HUES64 (cell line): ENCODE results near the gene ZFP42.

ENCODE experiments used
- H3K27ac ChIP-seq: 2 replicates; pipeline ENCODE4 v1.7.0; 2013; ENCODE audit warnings: low read depth, low read length, inconsistent platforms
- H3K27me3 ChIP-seq: 2 replicates; pipeline ENCODE4 v1.6.1; 2013; ENCODE audit warnings: mild to moderate bottlenecking, low read length; ENCODE audit not compliant: insufficient read depth
- H3K36me3 ChIP-seq: 2 replicates; pipeline ENCODE4 v1.6.1; 2013; ENCODE audit warnings: mild to moderate bottlenecking, low read length; ENCODE audit not compliant: insufficient read depth
- H3K4me1 ChIP-seq: 2 replicates; pipeline ENCODE4 v1.6.1; 2013; ENCODE audit warnings: mild to moderate bottlenecking, low read length, moderate library complexity; ENCODE audit not compliant: insufficient read depth
- H3K4me3 ChIP-seq: 2 replicates; pipeline ENCODE4 v1.5.1; 2013; ENCODE audit warnings: mild to moderate bottlenecking, low read length, moderate library complexity
- H3K9ac ChIP-seq: 2 replicates; pipeline ENCODE4 v1.6.1; 2013; ENCODE audit warnings: mild to moderate bottlenecking, low read depth, low read length
- H3K9me3 ChIP-seq: 2 replicates; pipeline ENCODE4 v1.6.1; 2013; ENCODE audit warnings: low read depth, low read length; ENCODE audit not compliant: insufficient read depth
- WGBS: fragments of 150-250, 120-280 bp; methylation state at CpG from one replicate; pipeline ENCODE4 v1.1.7; 2013; ENCODE audit warnings: missing lambda C conversion rate; 5-methylcytosine and 5-hydroxymethylcytosine counted together

The ZFP42 gene

GRCh38 chr4:188021548-188022249, 26.1 kb downstream of the ZFP42 start:
- WGBS, result 67% methylated on average over 3 of the region's 5 CpGs
- peaks cover 28% of the 10 kb centered on the region for H3K4me1 ChIP-seq
- no peak overlapping the region for H3K9ac ChIP-seq
- no peaks in the 10 kb centered on the region for H3K27me3 ChIP-seq
- no peak overlapping the region for H3K4me3 ChIP-seq
- H3K27ac ChIP-seq, result no peak overlapping the region
- no peaks in the 10 kb centered on the region for H3K36me3 ChIP-seq
- H3K9me3 ChIP-seq, result no peaks in the 10 kb centered on the region

- H3K9me3 ChIP-seq, result no peaks in the 10 kb centered on the region
- H3K9ac ChIP-seq, result no peak overlapping the region
- H3K4me3 ChIP-seq, result no peak overlapping the region
- H3K27ac ChIP-seq, result peak overlapping the region; percentile 11; the same call in 1 of the 2 replicates
- H3K27me3 ChIP-seq, result no peaks in the 10 kb centered on the region
- H3K36me3 ChIP-seq, result no peaks in the 10 kb centered on the region
- H3K4me1 ChIP-seq, result peaks cover 23% of the 10 kb centered on the region
- WGBS, result 56% methylated on average over 6 of the region's 6 CpGs
Measured at GRCh38 chr4:188023682-188024081, 28.1 kb downstream of the ZFP42 start.

- Histone ChIP-seq H3K27me3 (no peaks in the 10 kb centered on the region), H3K9ac (no peak overlapping the region), H3K4me1 (peaks cover 30% of the 10 kb centered on the region), H3K4me3 (no peak overlapping the region), H3K27ac (no peak overlapping the region), H3K36me3 (no peaks in the 10 kb centered on the region), H3K9me3 (no peaks in the 10 kb centered on the region)
- WGBS, result 96% methylated on average over 2 of the region's 2 CpGs
Measured at GRCh38 chr4:188025476-188025875, 29.9 kb downstream of the ZFP42 start.

- no peak overlapping the region for H3K9ac ChIP-seq
- no peaks in the 10 kb centered on the region for H3K27me3 ChIP-seq
- H3K36me3 ChIP-seq, result no peaks in the 10 kb centered on the region
- 94% methylated on average over 13 of the region's 13 CpGs for WGBS
- no peak overlapping the region for H3K27ac ChIP-seq
- H3K4me3 ChIP-seq, result no peak overlapping the region
- no peaks in the 10 kb centered on the region for H3K9me3 ChIP-seq
- peaks cover 35% of the 10 kb centered on the region for H3K4me1 ChIP-seq
Measured at GRCh38 chr4:188029114-188029513, 33.5 kb downstream of the ZFP42 start.

GRCh38 chr4:188030401-188030800, 34.8 kb downstream of the ZFP42 start:
- 95% methylated on average over 3 of the region's 3 CpGs for WGBS
- Histone ChIP-seq H3K4me1 (peaks cover 33% of the 10 kb centered on the region), H3K4me3 (no peak overlapping the region), H3K27me3 (no peaks in the 10 kb centered on the region), H3K27ac (peak overlapping the region; percentile 5; the same call in 1 of the 2 replicates), H3K36me3 (no peaks in the 10 kb centered on the region), H3K9ac (no peak overlapping the region), H3K9me3 (no peaks in the 10 kb centered on the region)

GRCh38 chr4:188031751-188032150, 36.2 kb downstream of the ZFP42 start:
- Histone ChIP-seq H3K9ac (peak overlapping the region; percentile 66), H3K27ac (peak overlapping the region; percentile 94), H3K36me3 (no peaks in the 10 kb centered on the region), H3K9me3 (no peaks in the 10 kb centered on the region), H3K4me3 (peak overlapping the region; percentile 46), H3K27me3 (no peaks in the 10 kb centered on the region), H3K4me1 (peaks cover 33% of the 10 kb centered on the region)
- 3% methylated on average over 17 of the region's 18 CpGs for WGBS

GRCh38 chr4:188032170-188032569, 36.6 kb downstream of the ZFP42 start:
- H3K36me3 ChIP-seq, result no peaks in the 10 kb centered on the region
- peak overlapping the region; percentile 46 for H3K4me3 ChIP-seq
- no peaks in the 10 kb centered on the region for H3K9me3 ChIP-seq
- peaks cover 33% of the 10 kb centered on the region for H3K4me1 ChIP-seq
- H3K9ac ChIP-seq, result peak overlapping the region; percentile 67
- H3K27me3 ChIP-seq, result no peaks in the 10 kb centered on the region
- peak overlapping the region; percentile 94; the same call in 1 of the 2 replicates for H3K27ac ChIP-seq
- WGBS, result under 1% methylated on average over 12 of the region's 12 CpGs

GRCh38 chr4:188032583-188032982, 37.0 kb downstream of the ZFP42 start:
- H3K9me3 ChIP-seq, result no peaks in the 10 kb centered on the region
- no peaks in the 10 kb centered on the region for H3K27me3 ChIP-seq
- WGBS, result 25% methylated on average over 16 of the region's 16 CpGs
- no peaks in the 10 kb centered on the region for H3K36me3 ChIP-seq
- peak overlapping the region; percentile 94; the same call in 1 of the 2 replicates for H3K27ac ChIP-seq
- H3K4me3 ChIP-seq, result peak overlapping the region; percentile 46
- H3K4me1 ChIP-seq, result peaks cover 33% of the 10 kb centered on the region
- H3K9ac ChIP-seq, result peak overlapping the region; percentile 67

- Histone ChIP-seq H3K27ac (no peak overlapping the region), H3K27me3 (no peaks in the 10 kb centered on the region), H3K4me1 (peaks cover 18% of the 10 kb centered on the region), H3K4me3 (no peak overlapping the region), H3K9ac (no peak overlapping the region), H3K36me3 (no peaks in the 10 kb centered on the region), H3K9me3 (no peaks in the 10 kb centered on the region)
- 88% methylated on average over 11 of the region's 12 CpGs for WGBS
Measured at GRCh38 chr4:188037003-188037713, 41.6 kb downstream of the ZFP42 start.

- H3K4me1 ChIP-seq, result peaks cover 10% of the 10 kb centered on the region; the same call in 1 of the 2 replicates
- 89% methylated on average over 21 of the region's 21 CpGs for WGBS
- no peak overlapping the region for H3K9ac ChIP-seq
- no peaks in the 10 kb centered on the region for H3K27me3 ChIP-seq
- no peaks in the 10 kb centered on the region for H3K9me3 ChIP-seq
- H3K4me3 ChIP-seq, result no peak overlapping the region
- no peak overlapping the region for H3K27ac ChIP-seq
- no peaks in the 10 kb centered on the region for H3K36me3 ChIP-seq
Measured at GRCh38 chr4:188041721-188042120, 46.1 kb downstream of the ZFP42 start.

GRCh38 chr4:188042191-188042590, 46.6 kb downstream of the ZFP42 start:
- no peak overlapping the region for H3K9ac ChIP-seq
- peaks cover 10% of the 10 kb centered on the region; the same call in 1 of the 2 replicates for H3K4me1 ChIP-seq
- no peaks in the 10 kb centered on the region for H3K27me3 ChIP-seq
- H3K4me3 ChIP-seq, result no peak overlapping the region
- H3K27ac ChIP-seq, result no peak overlapping the region
- no peaks in the 10 kb centered on the region for H3K36me3 ChIP-seq
- H3K9me3 ChIP-seq, result no peaks in the 10 kb centered on the region
- WGBS, result 67% methylated on average over 15 of the region's 15 CpGs
